HepG2 (cell line): ENCODE results near the gene ATG9A. TPM values are rescaled to one million over a fixed set of nuclear protein-coding genes. Genes with fewer than 3 reads are reported as not detected.

ENCODE experiments used
- FOXP1 ChIP-seq, 2 experiments: fragments of 450-650 bp in 1 of 2; IDR thresholded peaks; 2 replicates each; pipeline ENCODE4 v1.6.1; 2017 to 2018; ENCODE audit warnings: antibody characterized with exemption in 1 of 2
- HMG20A ChIP-seq: IDR thresholded peaks from 2 replicates; pipeline ENCODE4 v1.6.1; 2016; ENCODE audit warnings: borderline replicate concordance
- JUND ChIP-seq: sonication (generic); formaldehyde crosslinking; IDR thresholded peaks from 2 replicates; pipeline ENCODE4 v1.8.0; 2022; ENCODE audit warnings: mild to moderate bottlenecking, missing genetic modification reagents
- MAFG ChIP-seq: sonication (generic); formaldehyde crosslinking; IDR thresholded peaks from 2 replicates; pipeline ENCODE4 v1.5.1; 2020; ENCODE audit warnings: mild to moderate bottlenecking, missing genetic modification reagents
- MEIS2 ChIP-seq: sonication (generic); formaldehyde crosslinking; IDR thresholded peaks from 2 replicates; pipeline ENCODE4 v1.9.0; 2021; ENCODE audit warnings: mild to moderate bottlenecking, missing genetic modification reagents
- NFKB2 ChIP-seq: sonication (generic); formaldehyde crosslinking; IDR thresholded peaks from 2 replicates; pipeline ENCODE4 v1.4.0; 2020; ENCODE audit warnings: missing genetic modification reagents, borderline replicate concordance
- PTBP1 ChIP-seq: fragments of 200-400 bp; formaldehyde crosslinking; IDR thresholded peaks from 2 replicates; pipeline ENCODE4 v1.6.1; 2018; ENCODE audit warnings: low read length, low read depth; ENCODE audit not compliant: poor library complexity, severe bottlenecking
- RBAK ChIP-seq: sonication (generic); formaldehyde crosslinking; IDR thresholded peaks from 2 replicates; pipeline ENCODE4 v1.5.1; 2020; ENCODE audit warnings: mild to moderate bottlenecking, missing genetic modification reagents
- RXRA ChIP-seq: sonication (generic); formaldehyde crosslinking; IDR thresholded peaks from 2 replicates; pipeline ENCODE4 v1.5.1; 2020; ENCODE audit warnings: missing genetic modification reagents
- SIX1 ChIP-seq: sonication (generic); formaldehyde crosslinking; IDR thresholded peaks from 2 replicates; pipeline ENCODE4 v1.4.0; 2020; ENCODE audit warnings: missing genetic modification reagents, borderline replicate concordance
- ZFY ChIP-seq: sonication (generic); formaldehyde crosslinking; IDR thresholded peaks from 2 replicates; pipeline ENCODE4 v1.4.0; 2020; ENCODE audit warnings: missing genetic modification reagents
- ZNF563 ChIP-seq: sonication (generic); formaldehyde crosslinking; IDR thresholded peaks from 2 replicates; pipeline ENCODE4 v1.8.0; 2022; ENCODE audit warnings: mild to moderate bottlenecking, moderate library complexity, missing genetic modification reagents
- ZNF616 ChIP-seq: sonication (generic); formaldehyde crosslinking; IDR thresholded peaks from 2 replicates; pipeline ENCODE4 v1.5.0; 2020; ENCODE audit warnings: low read depth, mild to moderate bottlenecking, missing genetic modification reagents
- ZNF674 ChIP-seq: sonication (generic); formaldehyde crosslinking; IDR thresholded peaks from 2 replicates; pipeline ENCODE4 v1.5.0; 2020; ENCODE audit warnings: low read depth, mild to moderate bottlenecking, missing genetic modification reagents
- polyA plus RNA-seq, 8 experiments: library from polyadenylated mRNA; depleted of rRNA in 3 of 8; stranded (reverse) in 7 of 8; unstranded in 1 of 8; fragments of >200 nt; fragmentation: Illumina TruSeq in 4 of 8; extraction: Trizol in 4 of 8; gene quantifications; 2 replicates each; pipeline versions ENCODE4 v1.2.1 to v1.2.3, GENCODE V29; 2011 to 2016; ENCODE audit warnings: low read depth in 4 of 8, missing spikeins in 1 of 8, mixed read lengths in 1 of 8; ENCODE audit not compliant: insufficient read depth in 1 of 8
- total RNA-seq, 5 experiments: library from RNA; depleted of rRNA; stranded (reverse); fragments of >200 nt; fragmentation: Illumina TruSeq; extraction: Trizol; gene quantifications; 2 replicates each; pipeline ENCODE4 v1.2.3, GENCODE V29; 2016; ENCODE audit warnings: low read depth in 1 of 5
- TF ChIP-seq, protein P1 (sequence below): sonication (generic); formaldehyde crosslinking; IDR thresholded peaks from 2 replicates; pipeline ENCODE4 v1.8.1; 2023; ENCODE audit warnings: mild to moderate bottlenecking, missing genetic modification reagents
- TF ChIP-seq, protein P2 (sequence below): sonication (generic); formaldehyde crosslinking; IDR thresholded peaks from 2 replicates; pipeline ENCODE4 v1.4.0; 2020; ENCODE audit warnings: missing genetic modification reagents, borderline replicate concordance
- TF ChIP-seq, protein P3 (sequence below): sonication (generic); formaldehyde crosslinking; IDR thresholded peaks from 2 replicates; pipeline ENCODE4 v1.4.0; 2020; ENCODE audit warnings: low read depth, mild to moderate bottlenecking, missing genetic modification reagents
- TF ChIP-seq, protein P4 (sequence below): sonication (generic); formaldehyde crosslinking; IDR thresholded peaks from 2 replicates; pipeline ENCODE4 v1.5.1; 2020; ENCODE audit warnings: mild to moderate bottlenecking, missing genetic modification reagents, moderate library complexity
- TF ChIP-seq, protein P5 (sequence below): fragments of 450-650 bp; IDR thresholded peaks from 2 replicates; pipeline ENCODE4 v1.6.1; 2017; ENCODE audit warnings: mild to moderate bottlenecking

The ATG9A gene
- total and polyA plus RNA-seq, 2 of the 13 experiments (the other 11 are each of a cell fraction or from before 2014, with no cell fraction given), result 35.0 to 131 TPM

DNA sequence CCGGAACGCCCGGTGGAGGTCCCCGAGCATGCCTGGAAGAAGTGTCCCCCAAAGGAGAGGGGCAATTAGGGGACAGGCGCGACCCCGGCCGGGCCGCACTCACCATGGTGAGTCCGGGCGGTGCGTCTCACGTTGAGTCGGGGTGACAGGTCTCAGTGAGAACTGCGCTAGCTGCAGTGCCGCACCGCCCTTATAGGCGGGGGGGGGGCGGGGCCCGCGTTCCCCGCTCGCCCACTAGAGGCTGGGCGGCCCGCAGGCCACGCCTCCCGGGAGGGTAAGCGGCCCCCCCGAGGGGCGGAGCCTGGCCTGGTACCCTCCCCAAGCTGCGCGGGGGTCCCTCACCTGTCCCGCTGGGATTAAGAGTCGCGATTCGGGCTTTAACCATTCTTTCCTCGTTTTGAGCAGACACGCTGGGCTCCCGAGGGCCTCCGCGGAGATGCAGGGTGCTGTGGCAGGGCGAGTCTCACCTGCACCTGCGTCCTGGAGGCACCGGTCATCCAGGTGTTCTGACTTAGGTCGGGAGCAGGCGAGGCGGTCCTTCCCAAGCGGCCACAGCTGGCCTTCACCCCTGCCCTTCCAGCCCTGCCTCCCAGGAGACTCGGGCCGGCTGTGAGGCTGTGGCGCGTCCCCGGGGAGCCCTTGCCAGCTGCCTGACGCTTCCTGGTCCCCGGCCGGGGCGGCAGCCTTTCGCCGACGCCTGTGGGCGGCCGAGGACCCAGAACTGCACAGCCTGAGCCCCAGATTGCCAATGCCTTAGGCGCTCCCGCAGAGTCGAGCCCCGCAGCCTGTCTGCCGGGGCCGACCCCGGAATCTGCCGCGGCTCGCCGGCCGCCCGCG is 24.5 kb upstream of the ATG9A start, which contains the start of gene TUBA4A (continued):
- peak; percentile 57 for TF ChIP-seq ZFY (CRISPR knock-in tag)
- no peak for TF ChIP-seq RBAK
- no peak for TF ChIP-seq FOXP1 (IDR thresholded peaks at IDR 0.05)
- TF ChIP-seq FOXP1 (CRISPR knock-in tag; IDR thresholded peaks at IDR 0.05), result no peak
- peak; percentile 73 for TF ChIP-seq ZNF563
- TF ChIP-seq MAFG (CRISPR knock-in tag), result no peak
- TF ChIP-seq, protein P1, sequence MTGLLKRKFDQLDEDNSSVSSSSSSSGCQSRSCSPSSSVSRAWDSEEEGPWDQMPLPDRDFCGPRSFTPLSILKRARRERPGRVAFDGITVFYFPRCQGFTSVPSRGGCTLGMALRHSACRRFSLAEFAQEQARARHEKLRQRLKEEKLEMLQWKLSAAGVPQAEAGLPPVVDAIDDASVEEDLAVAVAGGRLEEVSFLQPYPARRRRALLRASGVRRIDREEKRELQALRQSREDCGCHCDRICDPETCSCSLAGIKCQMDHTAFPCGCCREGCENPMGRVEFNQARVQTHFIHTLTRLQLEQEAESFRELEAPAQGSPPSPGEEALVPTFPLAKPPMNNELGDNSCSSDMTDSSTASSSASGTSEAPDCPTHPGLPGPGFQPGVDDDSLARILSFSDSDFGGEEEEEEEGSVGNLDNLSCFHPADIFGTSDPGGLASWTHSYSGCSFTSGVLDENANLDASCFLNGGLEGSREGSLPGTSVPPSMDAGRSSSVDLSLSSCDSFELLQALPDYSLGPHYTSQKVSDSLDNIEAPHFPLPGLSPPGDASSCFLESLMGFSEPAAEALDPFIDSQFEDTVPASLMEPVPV (CRISPR knock-in tag), result peak; percentile 66; the same call in 1 of the 2 replicates
- TF ChIP-seq NFKB2 (CRISPR knock-in tag), result peak; percentile 20; the same call in 1 of the 2 replicates
- no peak for TF ChIP-seq SIX1
- no peak for TF ChIP-seq ZNF674 (CRISPR knock-in tag)
- peak; percentile 52; the same call in 1 of the 2 replicates for TF ChIP-seq MEIS2 (CRISPR knock-in tag)
- TF ChIP-seq PTBP1, result peak; percentile 57
- TF ChIP-seq, protein P2, sequence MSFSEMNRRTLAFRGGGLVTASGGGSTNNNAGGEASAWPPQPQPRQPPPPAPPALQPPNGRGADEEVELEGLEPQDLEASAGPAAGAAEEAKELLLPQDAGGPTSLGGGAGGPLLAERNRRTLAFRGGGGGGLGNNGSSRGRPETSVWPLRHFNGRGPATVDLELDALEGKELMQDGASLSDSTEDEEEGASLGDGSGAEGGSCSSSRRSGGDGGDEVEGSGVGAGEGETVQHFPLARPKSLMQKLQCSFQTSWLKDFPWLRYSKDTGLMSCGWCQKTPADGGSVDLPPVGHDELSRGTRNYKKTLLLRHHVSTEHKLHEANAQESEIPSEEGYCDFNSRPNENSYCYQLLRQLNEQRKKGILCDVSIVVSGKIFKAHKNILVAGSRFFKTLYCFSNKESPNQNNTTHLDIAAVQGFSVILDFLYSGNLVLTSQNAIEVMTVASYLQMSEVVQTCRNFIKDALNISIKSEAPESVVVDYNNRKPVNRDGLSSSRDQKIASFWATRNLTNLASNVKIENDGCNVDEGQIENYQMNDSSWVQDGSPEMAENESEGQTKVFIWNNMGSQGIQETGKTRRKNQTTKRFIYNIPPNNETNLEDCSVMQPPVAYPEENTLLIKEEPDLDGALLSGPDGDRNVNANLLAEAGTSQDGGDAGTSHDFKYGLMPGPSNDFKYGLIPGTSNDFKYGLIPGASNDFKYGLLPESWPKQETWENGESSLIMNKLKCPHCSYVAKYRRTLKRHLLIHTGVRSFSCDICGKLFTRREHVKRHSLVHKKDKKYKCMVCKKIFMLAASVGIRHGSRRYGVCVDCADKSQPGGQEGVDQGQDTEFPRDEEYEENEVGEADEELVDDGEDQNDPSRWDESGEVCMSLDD, result 0 out of 2 replicates have a peak, but pooled peaks have one; percentile 58
- TF ChIP-seq, protein P3, sequence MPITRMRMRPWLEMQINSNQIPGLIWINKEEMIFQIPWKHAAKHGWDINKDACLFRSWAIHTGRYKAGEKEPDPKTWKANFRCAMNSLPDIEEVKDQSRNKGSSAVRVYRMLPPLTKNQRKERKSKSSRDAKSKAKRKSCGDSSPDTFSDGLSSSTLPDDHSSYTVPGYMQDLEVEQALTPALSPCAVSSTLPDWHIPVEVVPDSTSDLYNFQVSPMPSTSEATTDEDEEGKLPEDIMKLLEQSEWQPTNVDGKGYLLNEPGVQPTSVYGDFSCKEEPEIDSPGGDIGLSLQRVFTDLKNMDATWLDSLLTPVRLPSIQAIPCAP (CRISPR knock-in tag), result no peak
- TF ChIP-seq ZNF616 (CRISPR knock-in tag), result no peak
- no peak for TF ChIP-seq HMG20A (CRISPR knock-in tag)
- TF ChIP-seq, protein P4, sequence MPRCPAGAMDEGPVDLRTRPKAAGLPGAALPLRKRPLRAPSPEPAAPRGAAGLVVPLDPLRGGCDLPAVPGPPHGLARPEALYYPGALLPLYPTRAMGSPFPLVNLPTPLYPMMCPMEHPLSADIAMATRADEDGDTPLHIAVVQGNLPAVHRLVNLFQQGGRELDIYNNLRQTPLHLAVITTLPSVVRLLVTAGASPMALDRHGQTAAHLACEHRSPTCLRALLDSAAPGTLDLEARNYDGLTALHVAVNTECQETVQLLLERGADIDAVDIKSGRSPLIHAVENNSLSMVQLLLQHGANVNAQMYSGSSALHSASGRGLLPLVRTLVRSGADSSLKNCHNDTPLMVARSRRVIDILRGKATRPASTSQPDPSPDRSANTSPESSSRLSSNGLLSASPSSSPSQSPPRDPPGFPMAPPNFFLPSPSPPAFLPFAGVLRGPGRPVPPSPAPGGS (CRISPR knock-in tag), result peak; percentile 87; the same call in 1 of the 2 replicates
- peak; percentile 26; the same call in 1 of the 2 replicates for TF ChIP-seq RXRA
- TF ChIP-seq, protein P5, sequence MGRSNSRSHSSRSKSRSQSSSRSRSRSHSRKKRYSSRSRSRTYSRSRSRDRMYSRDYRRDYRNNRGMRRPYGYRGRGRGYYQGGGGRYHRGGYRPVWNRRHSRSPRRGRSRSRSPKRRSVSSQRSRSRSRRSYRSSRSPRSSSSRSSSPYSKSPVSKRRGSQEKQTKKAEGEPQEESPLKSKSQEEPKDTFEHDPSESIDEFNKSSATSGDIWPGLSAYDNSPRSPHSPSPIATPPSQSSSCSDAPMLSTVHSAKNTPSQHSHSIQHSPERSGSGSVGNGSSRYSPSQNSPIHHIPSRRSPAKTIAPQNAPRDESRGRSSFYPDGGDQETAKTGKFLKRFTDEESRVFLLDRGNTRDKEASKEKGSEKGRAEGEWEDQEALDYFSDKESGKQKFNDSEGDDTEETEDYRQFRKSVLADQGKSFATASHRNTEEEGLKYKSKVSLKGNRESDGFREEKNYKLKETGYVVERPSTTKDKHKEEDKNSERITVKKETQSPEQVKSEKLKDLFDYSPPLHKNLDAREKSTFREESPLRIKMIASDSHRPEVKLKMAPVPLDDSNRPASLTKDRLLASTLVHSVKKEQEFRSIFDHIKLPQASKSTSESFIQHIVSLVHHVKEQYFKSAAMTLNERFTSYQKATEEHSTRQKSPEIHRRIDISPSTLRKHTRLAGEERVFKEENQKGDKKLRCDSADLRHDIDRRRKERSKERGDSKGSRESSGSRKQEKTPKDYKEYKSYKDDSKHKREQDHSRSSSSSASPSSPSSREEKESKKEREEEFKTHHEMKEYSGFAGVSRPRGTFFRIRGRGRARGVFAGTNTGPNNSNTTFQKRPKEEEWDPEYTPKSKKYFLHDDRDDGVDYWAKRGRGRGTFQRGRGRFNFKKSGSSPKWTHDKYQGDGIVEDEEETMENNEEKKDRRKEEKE, result no peak
- no peak for TF ChIP-seq JUND (CRISPR knock-in tag)
